ENCODE data around the gene VSIR. TPM values are rescaled to one million over a fixed set of nuclear protein-coding genes. Genes with fewer than 3 reads are reported as not detected.

The VSIR gene
- total RNA-seq, 4 donors from 2014 or later: 54.1 to 120 (median 84.7) TPM

GRCh38 chr10:71706216-71707121 lies 66.9 kb downstream of the VSIR start:
- no peak for TF ChIP-seq CTCF (IDR thresholded peaks at IDR 0.05; ENCODE audit: low read depth)

- TF ChIP-seq CTCF (IDR thresholded peaks at IDR 0.05; ENCODE audit: low read depth): no peak
Measured at GRCh38 chr10:71705582-71705981, 67.7 kb downstream of the VSIR start.

GRCh38 chr10:71704816-71705215 lies 68.5 kb downstream of the VSIR start:
- no peak for TF ChIP-seq CTCF (IDR thresholded peaks at IDR 0.05; ENCODE audit: low read depth)

- no peak for TF ChIP-seq CTCF (IDR thresholded peaks at IDR 0.05; ENCODE audit: low read depth)
Measured at GRCh38 chr10:71703577-71703976, 69.7 kb downstream of the VSIR start.

- TF ChIP-seq CTCF (IDR thresholded peaks at IDR 0.05; ENCODE audit: low read depth): no peak
Measured at GRCh38 chr10:71701496-71702132, 71.7 kb downstream of the VSIR start.

GRCh38 chr10:71700731-71701368 lies 72.5 kb downstream of the VSIR start:
- no peak for TF ChIP-seq CTCF (IDR thresholded peaks at IDR 0.05; ENCODE audit: low read depth)

- TF ChIP-seq CTCF (IDR thresholded peaks at IDR 0.05; ENCODE audit: low read depth): no peak
Measured at GRCh38 chr10:71698737-71699136, 74.6 kb downstream of the VSIR start.

Data from subcutaneous adipose tissue (tissue), 4 donors.